GM19438 (cell line): ENCODE measurements around the gene CTBP2.

Source experiments
- ATAC-seq: cut with Tn5 transposase; IDR thresholded peaks from one replicate; pipeline ENCODE4 v1.9.1; 2021; ENCODE audit warnings: low read depth; ENCODE audit not compliant: unreplicated experiment

Gene CTBP2

DNA sequence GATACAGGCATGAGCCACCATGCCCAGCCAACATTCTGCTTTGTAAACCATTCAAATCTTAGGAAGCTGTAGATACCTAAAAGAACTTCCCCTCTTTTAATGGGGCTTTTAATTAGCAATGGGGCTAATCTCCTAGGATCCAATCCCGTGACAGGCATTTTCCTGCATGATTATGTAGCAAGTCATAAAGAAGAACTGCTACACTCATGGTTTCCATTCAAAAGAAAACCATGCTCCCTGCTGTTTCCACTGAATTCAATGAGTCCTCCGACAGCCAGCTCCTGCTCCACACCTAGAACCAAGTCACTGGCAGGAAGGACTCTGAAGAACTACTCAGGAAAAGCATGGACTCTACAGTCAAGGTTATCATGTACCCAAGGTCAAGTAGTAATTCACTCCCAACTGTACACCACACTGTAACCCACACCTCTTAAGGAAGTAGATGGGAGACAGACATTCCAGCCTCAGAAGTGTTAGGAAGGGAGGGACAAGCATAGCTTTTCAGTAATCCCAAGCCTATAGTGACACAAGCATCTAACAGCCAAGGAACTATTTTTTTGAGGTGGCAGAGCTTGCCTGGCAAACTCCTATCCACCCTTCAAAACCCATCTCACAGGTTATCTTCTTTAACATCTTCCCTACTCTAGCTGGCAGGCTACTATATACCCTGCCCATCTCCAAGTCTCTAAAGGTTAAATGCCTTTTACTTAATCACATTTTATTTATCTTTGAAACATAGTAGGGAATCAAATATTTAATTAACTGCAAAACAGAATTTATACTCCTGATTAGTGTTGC is 47.5 kb downstream of the CTBP2 start:
- ATAC-seq = no peak

DNA sequence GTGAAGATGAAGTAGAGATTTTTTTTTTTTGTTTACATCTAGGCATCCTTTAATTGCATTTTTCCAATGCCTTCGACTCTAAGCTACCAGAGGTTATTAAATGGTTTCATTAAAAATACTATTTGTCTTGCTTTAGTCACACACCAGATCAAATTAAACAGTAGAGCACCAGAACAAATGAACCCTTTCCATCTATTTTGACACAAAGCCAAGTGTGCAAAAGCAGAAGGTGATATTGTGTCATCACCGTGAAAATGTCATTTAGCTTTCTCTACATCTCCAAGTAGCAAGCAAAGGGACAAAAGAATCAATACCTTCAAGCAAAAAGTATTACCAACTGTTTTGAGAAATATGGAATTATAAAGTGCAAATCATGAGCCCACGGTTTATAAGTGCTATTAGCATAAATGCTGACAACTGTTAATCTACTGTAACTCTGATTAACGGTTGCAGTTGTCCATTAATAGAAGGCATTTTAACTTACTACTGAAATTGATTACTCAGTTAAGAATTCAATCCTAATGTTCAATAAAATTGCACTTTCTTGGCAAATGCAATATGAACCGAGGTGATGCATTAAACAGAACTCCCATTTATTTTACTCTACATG is 49.1 kb downstream of the CTBP2 start:
- ATAC-seq = no peak

DNA sequence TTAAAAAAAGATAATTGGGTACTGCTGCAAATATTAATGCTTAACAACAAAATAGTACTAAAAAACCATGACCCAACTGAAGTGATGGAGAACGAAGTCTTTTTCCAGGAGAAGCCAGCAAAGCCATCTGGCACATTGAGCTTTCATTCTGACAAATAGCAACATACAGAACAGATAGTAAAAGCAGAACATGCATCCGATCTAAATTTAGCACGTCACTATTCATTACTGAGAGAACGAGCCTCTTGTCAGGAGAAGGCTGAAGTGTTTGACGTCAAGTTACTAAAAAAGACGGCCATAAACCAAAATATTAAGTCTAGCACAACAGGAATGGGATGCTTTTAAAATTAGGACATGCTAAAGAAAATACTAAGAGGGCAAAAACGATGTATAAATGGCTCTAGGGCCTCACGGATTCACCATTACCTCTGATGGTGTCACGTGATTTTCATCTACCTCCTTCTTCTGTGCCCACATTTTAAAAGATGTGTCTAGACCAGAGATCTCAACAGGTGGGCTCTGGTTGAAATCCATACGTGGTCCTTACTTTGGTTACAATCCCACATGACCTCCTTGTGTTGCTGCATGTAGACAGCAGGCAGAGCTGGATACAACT is 52.3 kb downstream of the CTBP2 start:
- no peak for ATAC-seq

DNA sequence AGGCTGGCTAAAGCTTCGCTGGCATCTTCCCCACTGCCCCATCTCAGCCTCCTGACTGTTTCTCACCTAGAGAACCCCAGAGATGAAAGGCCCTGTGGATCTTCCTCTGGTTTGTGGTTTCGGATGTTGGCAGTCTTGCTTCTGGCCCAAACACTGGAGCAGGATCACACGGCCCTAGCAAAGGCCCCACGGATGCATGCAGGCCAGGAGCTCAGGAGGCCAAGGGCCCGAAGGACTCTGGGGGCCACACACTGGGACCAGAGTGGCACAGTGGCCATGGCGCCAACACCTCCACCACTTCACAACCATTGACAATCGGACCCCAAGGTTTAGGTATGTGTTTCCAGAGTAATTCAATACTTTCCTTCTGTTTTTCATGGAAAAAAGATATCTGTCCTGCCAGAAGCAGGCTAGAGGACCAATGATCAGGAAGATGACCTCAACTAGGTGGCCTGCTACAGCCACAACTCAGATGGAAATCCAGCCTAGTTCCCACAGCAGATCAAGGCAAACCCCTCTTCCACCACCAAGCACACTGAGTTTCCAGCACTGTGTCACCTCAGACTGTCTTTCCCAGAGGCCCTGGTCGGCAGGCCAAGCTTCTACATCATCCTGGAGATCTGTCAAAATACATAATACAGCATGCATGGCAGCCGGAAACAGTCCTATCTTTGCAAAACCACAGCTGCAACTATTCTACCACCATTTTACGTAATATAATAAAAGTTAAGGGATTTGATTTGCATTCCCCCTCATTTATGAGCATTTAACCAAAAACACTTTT is 53.0 kb downstream of the CTBP2 start:
- ATAC-seq = no peak

DNA sequence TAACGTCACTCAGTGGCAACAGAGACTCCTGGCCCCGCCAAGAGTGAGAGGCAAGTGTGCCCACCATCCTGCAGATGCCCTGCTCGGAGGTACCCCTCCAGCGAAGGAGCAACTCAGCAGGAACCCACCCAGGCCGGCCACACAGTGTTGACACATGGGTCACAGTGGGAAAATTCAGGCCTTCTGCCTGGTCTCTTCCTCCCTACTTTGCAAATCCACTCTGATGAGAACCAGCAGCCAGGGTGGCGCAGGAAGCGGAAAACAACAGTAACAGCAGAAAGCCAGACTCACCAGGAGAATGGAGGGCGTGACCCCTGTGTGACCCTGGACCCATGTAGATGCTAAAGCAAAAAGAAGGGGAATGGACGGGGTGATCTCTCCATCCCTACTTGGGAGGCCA is 53.8 kb downstream of the CTBP2 start:
- no peak for ATAC-seq

DNA sequence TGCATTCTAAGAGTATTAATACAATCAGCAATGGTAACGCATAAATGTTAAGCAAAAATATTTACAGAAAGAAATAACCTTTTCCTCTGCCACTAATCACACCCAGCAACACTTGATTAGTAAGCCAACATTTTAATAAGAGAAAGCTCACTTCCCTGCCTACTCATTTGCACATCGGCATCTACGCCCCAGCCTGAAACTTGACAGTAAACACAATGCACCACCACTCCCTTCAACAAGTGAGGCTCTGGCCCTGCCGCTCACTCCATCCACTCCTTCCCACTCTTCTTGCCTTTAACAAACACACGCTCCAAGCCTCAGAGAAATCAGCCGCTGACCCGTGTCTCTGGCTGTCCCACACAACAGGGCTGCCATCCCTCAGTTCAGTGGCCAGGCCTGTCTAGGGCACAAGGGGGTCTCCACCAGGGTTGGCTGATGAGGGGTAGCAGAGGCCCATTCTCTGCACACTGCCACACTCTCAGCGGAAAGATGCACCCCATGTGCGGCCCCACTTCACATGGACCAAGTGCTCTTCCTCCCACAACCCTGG is 54.6 kb downstream of the CTBP2 start:
- no peak for ATAC-seq

DNA sequence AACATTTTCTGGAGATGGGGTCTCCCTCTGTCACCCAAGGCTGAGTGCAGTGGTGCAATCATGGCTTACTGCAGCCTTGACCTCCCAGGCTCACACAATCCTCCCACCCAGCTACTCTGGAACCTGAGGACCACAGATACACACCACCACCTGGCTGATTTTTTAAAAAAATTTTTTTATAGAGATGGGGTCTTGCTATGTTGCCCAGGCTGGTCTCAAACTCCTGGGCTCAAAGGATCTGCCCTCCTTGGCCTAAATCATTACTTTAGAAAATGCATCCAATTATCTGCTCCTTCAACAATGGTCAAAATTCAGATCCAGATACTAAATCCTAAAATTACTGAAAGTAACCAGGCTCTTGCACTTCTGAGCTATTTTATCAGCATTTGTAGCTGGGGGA is 55.2 kb downstream of the CTBP2 start:
- ATAC-seq = no peak

DNA sequence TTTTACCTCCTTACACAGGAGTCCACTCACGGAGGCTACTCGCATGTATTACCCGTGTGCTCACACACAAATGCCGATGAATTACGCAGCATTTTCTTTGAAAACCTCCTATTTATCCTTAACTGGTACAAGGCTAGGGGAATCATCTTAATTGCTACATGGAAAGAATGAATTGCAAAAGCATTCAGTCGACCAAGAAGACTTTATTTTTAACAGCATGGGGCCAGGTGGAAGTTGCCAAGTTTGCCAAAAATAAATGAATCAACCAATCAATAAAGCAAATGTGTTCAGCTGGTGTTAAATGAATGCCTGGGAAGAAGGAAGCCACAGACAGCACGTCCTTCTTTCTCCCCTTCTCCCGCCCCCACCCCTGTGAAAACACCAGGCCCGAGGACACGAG is 55.8 kb downstream of the CTBP2 start:
- ATAC-seq = no peak

DNA sequence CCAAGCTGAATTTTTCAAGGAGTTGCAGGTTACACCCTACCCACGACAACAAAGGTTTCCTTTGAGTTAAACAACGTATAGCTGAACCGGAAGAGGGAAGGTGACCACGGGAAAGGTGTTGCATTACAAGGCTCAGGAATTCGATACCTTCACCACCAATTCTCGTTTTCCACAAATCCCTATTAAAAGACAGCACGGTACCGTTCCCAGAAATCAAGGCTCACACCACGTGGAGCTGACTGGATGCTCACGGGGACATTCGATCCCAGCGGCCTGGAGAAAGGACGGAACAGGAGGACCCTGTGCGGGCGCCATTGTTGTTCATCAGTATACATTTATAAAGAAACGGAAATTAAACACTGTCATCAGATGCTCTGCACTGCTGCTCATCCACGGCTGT is 56.4 kb downstream of the CTBP2 start:
- no peak for ATAC-seq

DNA sequence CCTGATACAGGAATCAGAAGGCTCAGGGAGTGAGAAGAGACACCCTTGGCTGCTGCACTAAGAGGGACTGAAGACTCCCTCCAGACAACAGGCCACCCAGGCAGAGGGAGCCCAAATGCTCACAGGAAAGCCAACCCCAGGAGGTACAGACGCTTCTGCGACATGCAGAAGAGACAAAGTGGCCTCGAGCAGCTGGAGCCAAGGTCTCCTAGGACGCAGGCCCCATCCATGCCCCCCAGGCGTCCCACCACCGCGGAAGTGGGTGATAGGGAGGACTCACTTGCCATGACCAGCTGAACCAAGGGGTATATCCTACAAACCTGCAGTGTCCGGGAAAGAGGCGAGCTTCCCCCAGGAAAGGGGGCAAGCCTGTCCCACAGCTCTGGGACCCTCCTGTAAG is 56.9 kb downstream of the CTBP2 start:
- no peak for ATAC-seq

DNA sequence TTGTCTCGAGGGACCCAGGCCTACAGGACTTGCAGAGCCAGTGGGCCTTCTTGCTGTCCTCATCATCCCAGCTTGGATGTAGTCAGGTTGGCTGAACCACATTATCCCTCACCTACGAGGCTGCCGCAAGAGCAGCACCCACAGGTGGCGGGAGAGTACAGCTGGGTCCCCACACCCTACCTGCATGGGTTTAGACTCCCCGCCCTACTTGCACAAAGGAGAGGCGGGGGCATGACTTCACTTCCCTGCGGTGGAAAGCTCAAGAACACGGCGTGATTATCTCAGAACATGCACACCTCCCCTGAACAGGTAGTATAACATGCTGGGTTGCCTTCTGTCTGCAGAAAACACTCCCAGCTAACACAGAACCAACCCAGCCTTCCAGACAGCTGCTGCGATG is 57.5 kb downstream of the CTBP2 start:
- ATAC-seq = no peak

DNA sequence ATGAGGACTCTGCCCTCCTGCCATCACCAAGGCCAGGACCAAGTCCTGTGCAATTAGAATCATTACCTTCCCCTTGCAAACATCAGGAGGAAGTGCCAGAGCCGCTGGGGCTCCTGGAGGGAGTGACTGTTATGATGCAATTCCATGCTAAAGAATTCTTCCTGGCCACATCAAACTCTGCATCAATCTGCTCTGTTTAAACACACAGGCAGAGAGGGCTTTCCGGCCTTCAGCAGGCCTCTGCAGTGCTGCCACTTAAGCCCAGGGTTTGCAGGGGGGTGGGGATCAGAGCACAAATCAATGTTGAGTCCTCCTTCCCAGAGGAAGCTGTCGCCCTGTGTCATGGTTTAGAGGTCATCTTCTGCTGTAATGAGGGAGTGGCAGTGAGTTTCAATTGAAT is 58.1 kb downstream of the CTBP2 start:
- ATAC-seq = no peak

DNA sequence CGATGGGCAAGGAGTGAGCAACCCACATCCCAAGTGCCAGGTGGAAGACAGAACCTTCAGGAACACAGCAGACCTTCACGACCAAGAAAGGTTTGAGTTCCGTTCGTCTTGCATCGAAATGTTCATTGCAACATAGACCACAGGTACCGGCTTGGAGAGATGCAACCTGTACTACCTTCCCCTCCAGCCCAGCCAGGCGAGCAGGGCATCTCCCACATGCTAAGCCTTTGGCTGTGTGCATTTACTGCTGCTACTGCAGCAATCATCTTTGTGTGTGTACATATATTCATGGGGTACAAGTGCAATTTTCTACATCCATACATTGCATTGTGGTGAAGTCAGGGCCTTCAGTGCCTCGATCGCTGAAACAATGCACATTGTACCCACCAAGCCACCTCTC is 58.8 kb downstream of the CTBP2 start:
- no peak for ATAC-seq

DNA sequence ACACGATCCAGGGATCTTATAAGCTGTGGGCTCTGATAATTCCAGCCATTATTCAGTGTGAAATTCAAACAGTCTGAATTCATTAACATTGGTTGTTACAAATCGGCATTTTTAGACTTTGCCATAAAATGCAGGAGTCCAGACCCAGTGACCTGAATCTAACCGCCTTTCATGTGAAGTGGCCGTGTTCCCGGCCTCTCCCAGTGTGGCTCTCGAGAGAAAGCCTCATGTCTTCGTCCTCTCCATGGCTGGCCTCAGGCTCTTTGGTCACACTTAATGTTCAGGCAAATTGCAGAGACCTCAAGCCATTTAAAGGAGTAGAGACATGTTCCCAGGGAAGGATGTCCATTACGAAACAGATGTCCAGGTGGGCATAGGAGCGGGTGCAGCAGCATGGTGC is 59.3 kb downstream of the CTBP2 start:
- ATAC-seq = no peak

DNA sequence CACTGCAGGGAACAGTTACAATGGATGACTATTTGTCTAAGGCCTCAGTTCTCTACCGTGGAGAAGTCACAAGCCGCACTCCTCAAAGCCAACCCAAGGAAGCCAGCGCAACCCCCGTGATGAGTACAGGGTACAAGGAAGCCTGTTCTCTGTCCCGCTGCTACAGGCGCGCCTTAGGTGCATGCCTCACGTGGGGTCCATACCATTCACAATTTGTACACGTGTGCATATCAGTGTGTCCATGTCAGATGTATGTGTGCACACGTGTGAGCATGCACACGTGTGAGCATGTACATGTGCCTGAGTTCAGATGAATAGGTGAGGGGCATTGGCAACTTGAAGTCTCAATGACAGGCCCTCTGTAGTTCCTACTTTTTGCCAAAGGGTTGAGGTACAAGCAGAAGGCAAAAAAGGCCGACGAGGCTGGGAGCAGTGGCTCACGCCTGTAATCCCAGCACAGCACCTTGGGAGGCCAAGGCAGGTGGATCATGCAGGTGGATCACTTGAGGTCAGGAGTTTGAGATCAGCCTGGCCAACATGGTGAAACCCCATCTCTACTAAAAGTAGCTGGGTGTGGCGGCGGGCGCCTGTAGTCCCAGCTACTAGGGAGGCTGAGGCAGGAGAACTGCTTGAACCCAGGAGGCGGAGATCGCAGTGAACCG is 62.8 kb downstream of the CTBP2 start:
- ATAC-seq = no peak

DNA sequence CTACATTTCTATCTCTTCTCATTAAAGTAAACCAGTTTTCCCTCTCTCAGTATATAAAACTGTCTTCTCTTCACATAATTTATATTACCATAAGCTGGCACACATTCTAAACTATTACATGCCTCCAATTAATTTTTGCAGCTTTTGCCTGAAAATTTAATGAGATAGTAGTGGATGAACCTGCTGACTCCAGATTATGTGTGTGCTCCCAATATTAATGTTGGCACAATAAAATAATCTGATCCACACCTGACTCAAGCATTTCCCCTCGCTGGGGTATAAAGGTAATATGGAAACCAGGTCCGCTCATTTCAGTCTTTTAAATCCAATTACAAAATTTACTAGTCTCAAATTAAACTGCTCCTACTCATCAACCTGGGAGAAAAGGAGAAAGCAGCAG is 63.4 kb downstream of the CTBP2 start:
- no peak for ATAC-seq

DNA sequence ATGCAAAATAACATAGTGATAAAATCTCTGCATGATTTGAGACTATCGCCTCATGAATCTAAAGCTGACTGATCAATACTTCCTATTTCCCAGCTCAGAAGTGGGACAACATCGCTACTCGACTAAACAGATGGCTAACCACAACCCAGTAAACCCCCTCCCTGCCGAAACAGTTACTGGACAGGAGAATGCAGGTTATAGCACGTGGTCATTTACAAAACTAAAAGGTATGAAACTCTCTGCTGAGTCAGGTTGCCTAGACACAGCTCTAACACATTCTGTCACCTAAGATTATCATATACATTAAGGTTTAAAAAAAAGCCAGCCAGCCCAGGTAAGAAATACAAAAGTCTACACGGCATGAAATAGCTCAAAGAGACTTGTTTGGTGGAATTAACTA is 64.0 kb downstream of the CTBP2 start:
- ATAC-seq = no peak

DNA sequence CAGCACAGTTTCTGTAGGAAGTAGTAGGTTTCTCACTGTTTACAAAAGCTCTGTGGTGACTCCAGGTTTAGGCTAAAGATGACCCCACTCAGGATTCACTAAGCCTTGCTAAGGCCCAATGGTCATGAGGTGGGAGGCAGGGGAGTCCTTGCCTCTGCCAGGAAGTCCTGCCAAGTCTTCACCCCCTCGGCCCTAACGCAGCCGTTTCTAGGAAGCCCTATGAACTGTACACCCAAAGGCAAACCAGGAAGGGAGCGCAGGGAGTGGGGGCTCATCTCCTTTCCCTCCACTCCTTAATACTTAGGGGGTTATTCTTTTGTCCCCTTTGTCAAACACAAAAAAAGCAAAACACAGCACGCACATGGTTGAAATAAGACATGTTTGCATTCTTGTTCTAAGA is 64.6 kb downstream of the CTBP2 start:
- no peak for ATAC-seq

DNA sequence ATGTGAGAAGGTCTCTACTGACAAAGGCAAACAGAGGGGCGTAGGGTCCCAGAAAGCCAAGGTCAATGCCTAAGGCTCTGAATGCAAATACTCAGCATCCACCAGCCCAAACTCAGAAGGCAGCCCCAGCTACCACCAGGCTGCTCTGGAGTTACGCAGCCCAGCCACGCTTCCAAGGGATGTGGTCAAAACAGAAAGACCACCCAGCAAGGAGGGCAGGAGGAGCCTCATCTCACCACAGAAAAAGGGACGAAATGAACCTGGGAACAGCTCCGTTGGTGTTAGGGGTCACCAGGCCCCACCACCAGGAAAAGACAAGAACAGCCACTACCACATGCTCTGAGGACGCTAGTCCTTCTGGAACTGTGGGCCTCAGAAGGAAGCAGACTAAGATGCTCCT is 65.1 kb downstream of the CTBP2 start:
- ATAC-seq = no peak

DNA sequence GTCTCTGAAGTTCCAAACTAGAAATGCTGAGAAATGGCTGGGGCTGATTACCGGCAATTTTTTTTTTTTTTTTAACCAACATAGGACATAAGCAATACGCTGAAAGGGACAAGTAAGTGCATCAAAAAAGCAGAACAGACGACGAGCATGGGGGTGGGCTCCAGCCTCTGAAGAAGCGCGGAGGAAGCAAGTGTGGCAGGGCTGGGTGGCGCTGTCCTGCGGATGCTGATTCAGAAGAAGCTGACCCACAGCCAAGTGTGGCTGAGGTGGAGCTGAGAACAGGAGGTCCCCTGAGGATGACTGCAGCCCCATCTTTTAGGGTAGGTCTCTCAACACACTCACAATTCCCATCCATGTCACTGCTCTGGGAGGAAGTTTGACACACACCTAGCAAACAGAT is 65.6 kb downstream of the CTBP2 start:
- no peak for ATAC-seq
